Measurements from ENCODE around the gene CFDP1.

GRCh38 chr16:75318737-75319136, 114.6 kb downstream of the CFDP1 start:
- no peak for TF ChIP-seq CTCF (IDR thresholded peaks at IDR 0.05)
- TF ChIP-seq POLR2AphosphoS5 (IDR thresholded peaks at IDR 0.05), result no peak
- no peak for TF ChIP-seq POLR2A (IDR thresholded peaks at IDR 0.05)
- TF ChIP-seq EP300 (IDR thresholded peaks at IDR 0.05), result no peak

Data from suprapubic skin (tissue), 4 donors.